ENCODE measurements around the gene LSM6.

GRCh38 chr4:146190456-146190855, 14.9 kb downstream of the LSM6 start:
- TF ChIP-seq CTCF (IDR thresholded peaks at IDR 0.05; ENCODE audit: insufficient read depth, low read depth, low read length) (no peak), EZH2 (IDR thresholded peaks at IDR 0.05; ENCODE audit: insufficient read depth, low read length) (no peak)
